ENCODE results near the gene MBTPS1. TPM values are rescaled to one million over a fixed set of nuclear protein-coding genes. Genes with fewer than 3 reads are reported as not detected.

MBTPS1 gene
- total RNA-seq, 4 donors from 2014 or later, result 36.3 to 77.6 (median 53.0) TPM

DNA sequence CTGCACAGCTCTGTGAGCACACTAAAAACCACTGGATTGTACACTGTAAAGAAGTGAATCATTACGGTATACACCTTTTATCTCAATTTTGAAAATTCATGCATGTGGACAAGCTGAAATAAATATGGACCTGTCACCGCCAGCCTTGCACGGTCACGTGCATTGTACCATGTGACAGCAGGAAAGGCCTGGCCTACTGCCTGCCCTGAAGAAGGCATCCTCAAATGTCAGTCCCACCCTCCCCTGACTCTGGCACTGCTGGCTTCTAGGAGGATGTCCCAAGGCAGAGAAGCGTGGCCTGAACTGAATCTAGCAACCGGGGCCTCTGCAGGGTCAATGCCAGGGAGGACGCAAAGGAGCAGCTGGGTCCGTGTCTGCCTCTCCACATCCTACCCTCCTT lies 108.8 kb downstream of the MBTPS1 start:
- no peak overlapping the region for H3K27ac ChIP-seq
- WGBS, 2 donors, result 55 to 64% methylated on average over 7 to 8 of the region's 8 CpGs
- no peaks in the 10 kb centered on the region for H3K4me1 ChIP-seq
- peaks cover 0 to 52% (median 0%) of the 10 kb centered on the region in 4 donors for H3K27me3 ChIP-seq
- TF ChIP-seq POLR2A (IDR thresholded peaks at IDR 0.05), result no peak
- TF ChIP-seq, protein P1, sequence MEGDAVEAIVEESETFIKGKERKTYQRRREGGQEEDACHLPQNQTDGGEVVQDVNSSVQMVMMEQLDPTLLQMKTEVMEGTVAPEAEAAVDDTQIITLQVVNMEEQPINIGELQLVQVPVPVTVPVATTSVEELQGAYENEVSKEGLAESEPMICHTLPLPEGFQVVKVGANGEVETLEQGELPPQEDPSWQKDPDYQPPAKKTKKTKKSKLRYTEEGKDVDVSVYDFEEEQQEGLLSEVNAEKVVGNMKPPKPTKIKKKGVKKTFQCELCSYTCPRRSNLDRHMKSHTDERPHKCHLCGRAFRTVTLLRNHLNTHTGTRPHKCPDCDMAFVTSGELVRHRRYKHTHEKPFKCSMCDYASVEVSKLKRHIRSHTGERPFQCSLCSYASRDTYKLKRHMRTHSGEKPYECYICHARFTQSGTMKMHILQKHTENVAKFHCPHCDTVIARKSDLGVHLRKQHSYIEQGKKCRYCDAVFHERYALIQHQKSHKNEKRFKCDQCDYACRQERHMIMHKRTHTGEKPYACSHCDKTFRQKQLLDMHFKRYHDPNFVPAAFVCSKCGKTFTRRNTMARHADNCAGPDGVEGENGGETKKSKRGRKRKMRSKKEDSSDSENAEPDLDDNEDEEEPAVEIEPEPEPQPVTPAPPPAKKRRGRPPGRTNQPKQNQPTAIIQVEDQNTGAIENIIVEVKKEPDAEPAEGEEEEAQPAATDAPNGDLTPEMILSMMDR (IDR thresholded peaks at IDR 0.05), result no peak
- DNase-seq, result no peak
- no peaks in the 10 kb centered on the region for H3K36me3 ChIP-seq
- intact Hi-C loops (cut with DNase I), result no loop called here
- no peaks in the 10 kb centered on the region for H3K9me3 ChIP-seq
- H3K4me3 ChIP-seq, result no peak overlapping the region

DNA sequence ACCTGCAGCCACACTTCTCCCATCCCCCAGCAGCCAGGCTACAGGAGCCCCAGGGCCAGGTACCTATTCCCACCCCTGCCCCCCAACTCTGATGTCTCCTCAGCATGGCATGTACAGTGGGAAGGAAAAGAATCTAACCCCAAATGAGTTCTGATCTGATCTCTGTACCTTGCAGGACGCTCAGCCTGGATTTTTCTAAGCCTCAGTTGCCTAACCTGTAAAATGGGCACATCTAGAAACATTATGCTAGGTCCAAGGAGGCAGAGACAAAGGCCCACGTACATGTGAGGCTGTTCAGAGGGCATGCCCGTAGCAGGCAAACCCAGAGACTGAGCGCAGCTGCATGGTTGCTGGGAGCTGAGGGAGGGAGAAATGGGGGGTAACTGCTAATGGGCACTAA lies 109.2 kb downstream of the MBTPS1 start:
- intact Hi-C loops (cut with DNase I), result no loop called here
- DNase-seq, result no peak
- H3K27ac ChIP-seq, result no peak overlapping the region

DNA sequence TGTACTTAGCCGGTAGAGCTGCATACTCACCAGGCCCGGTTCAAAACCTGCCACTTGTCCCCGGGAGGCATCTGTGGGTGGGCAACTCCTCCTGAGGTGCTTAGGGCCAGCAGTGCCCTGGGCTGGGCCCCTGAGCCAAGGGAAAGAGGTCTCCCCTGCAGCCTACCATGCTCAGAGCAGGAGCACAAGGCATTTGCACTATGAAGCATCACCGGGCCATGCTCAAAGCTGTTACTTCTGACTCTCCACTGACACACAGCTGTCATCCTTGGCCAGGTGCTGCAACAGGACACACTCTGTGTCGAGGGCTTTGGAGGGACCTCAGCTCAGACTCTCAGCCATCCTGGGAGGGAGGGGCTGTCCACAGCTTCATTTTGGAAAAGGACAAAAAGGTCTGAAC lies 111.4 kb downstream of the MBTPS1 start:
- TF ChIP-seq POLR2A (IDR thresholded peaks at IDR 0.05), result no peak
- TF ChIP-seq, protein P1 (IDR thresholded peaks at IDR 0.05), result no peak
- Histone ChIP-seq H3K27me3 (peaks cover 0 to 78% (median 0%) of the 10 kb centered on the region in 4 donors), H3K36me3 (no peaks in the 10 kb centered on the region), H3K9me3 (no peaks in the 10 kb centered on the region), H3K4me3 (no peak overlapping the region), H3K4me1 (no peaks in the 10 kb centered on the region), H3K27ac (no peak overlapping the region)
- no peak for DNase-seq
- 56 to 69% methylated on average over 4 to 5 of the region's 5 CpGs for WGBS, 2 donors
- intact Hi-C loops (cut with DNase I), result no loop called here

More for the DNA sequence above, 109.2 kb downstream of the MBTPS1 start:
- H3K9me3 ChIP-seq, result no peaks in the 10 kb centered on the region
- TF ChIP-seq, protein P1 (IDR thresholded peaks at IDR 0.05), result no peak
- TF ChIP-seq POLR2A (IDR thresholded peaks at IDR 0.05), result no peak
- 71 to 82% methylated on average over 4 of the region's 4 CpGs for WGBS, 2 donors
- H3K36me3 ChIP-seq, result no peaks in the 10 kb centered on the region
- H3K4me3 ChIP-seq, result no peak overlapping the region
- H3K4me1 ChIP-seq, result no peaks in the 10 kb centered on the region
- H3K27me3 ChIP-seq, result peaks cover 0 to 56% (median 0%) of the 10 kb centered on the region in 4 donors

DNA sequence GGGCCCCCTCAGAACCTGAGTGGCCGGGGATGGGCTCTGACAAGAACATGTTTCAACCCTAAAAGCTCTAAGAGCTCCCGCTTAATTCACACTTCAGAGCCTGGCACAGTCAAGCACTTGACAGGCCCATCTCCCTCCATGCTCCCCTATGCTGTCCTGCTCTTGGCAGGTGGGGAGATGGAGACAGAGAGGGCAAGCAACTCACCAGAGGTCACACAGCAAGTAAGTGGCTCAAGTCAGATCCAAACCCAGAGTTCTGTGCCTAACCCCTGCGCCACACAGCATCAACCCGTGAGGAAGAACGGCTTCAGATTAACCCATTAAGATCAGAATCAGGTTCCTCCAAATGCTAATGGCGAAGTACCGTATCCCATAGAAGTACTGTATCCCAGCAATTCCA lies 112.3 kb downstream of the MBTPS1 start:
- Histone ChIP-seq H3K27ac (no peak overlapping the region), H3K27me3 (peaks cover 0 to 80% (median 0%) of the 10 kb centered on the region in 4 donors), H3K4me1 (no peaks in the 10 kb centered on the region), H3K4me3 (no peak overlapping the region), H3K9me3 (no peaks in the 10 kb centered on the region), H3K36me3 (no peaks in the 10 kb centered on the region)
- WGBS, 2 donors, result 52 to 78% methylated on average over 3 to 6 of the region's 7 CpGs
- intact Hi-C loops (cut with DNase I), result no loop called here
- TF ChIP-seq, protein P1 (IDR thresholded peaks at IDR 0.05), result no peak
- no peak for TF ChIP-seq POLR2A (IDR thresholded peaks at IDR 0.05)
- DNase-seq, result no peak

Small RNA genes lying within 50 kb of the gene (small RNA-seq; reads per million reads assigned to genes)
- 0 reads per million in 4 donors for gene RNA5SP432

Other genes starting within 250 kb of the MBTPS1 start
- gene MLYCD, start 217.8 kb downstream of the MBTPS1 start, total RNA-seq, result 1 to 10 TPM; 2.7 to 8.6 (median 2.9) TPM
- gene OSGIN1, start 163.7 kb downstream of the MBTPS1 start, total RNA-seq, result 10 to 100 TPM in 2 of 4 donors, 1 to 10 TPM in 2; 5.0 to 27.6 (median 11.1) TPM
- not detected for gene NECAB2, start 148.7 kb downstream of the MBTPS1 start, total RNA-seq
- gene SLC38A8, start 74.1 kb downstream of the MBTPS1 start, total RNA-seq, result not detected
- 1 to 10 TPM; 5.0 to 9.7 (median 8.6) TPM for gene HSDL1, start 28.2 kb upstream of the MBTPS1 start, total RNA-seq
- under 1 TPM in 1 of 4 donors, not detected in 3; under 0.01 TPM for gene DNAAF1, start 28.4 kb upstream of the MBTPS1 start, total RNA-seq
- 10 to 100 TPM; 23.9 to 43.7 (median 32.1) TPM for gene TAF1C, start 70.1 kb upstream of the MBTPS1 start, total RNA-seq
- 1 to 10 TPM in 3 of 4 donors, not detected in 1; 1.1 to 4.2 (median 1.9) TPM for gene ADAD2, start 74.2 kb upstream of the MBTPS1 start, total RNA-seq
- gene KCNG4, start 123.1 kb upstream of the MBTPS1 start, total RNA-seq, result not detected
- gene WFDC1, start 177.9 kb upstream of the MBTPS1 start, total RNA-seq, result 1 to 10 TPM; 2.3 to 7.6 (median 5.0) TPM

Measured in esophagus squamous epithelium (tissue), 5 donors.